RKO (cell line): ENCODE measurements around the gene KLC4.

Experiments
- DNase-seq: peaks from one replicate; pipeline ENCODE4 v3.0.0-alpha.2; 2016; ENCODE audit warnings: low spot score

The KLC4 gene

GRCh38 chr6:43059168-43060033 is at the start of gene KLC4, which contains the start of gene MRPL2:
Gene KLC4 (plus strand): TSS chr6:43059631. CDS start chr6:43061336, 1,705 bp downstream.
Gene MRPL2 (minus strand): TSS chr6:43059434. CDS start chr6:43059381, 53 bp downstream.
- peak; percentile 99 for DNase-seq

- DNase-seq, result no peak
Measured at GRCh38 chr6:43011207-43011606, 48.2 kb upstream of the KLC4 start.

GRCh38 chr6:43012364-43012763 is 47.1 kb upstream of the KLC4 start:
- DNase-seq, result no peak

- DNase-seq, result peak; percentile 67
Measured at GRCh38 chr6:43013097-43013842, 46.2 kb upstream of the KLC4 start.

- peak; percentile 100 for DNase-seq
Measured at GRCh38 chr6:43013843-43014433, 45.5 kb upstream of the KLC4 start, which contains the start of the genes KLHDC3 and MEA1. Gene KLHDC3 (plus strand): TSS chr6:43014249. CDS start chr6:43017193, 2,944 bp downstream. Gene MEA1 (minus strand): TSS chr6:43013946. CDS start chr6:43013813, 133 bp downstream.

- peak; percentile 39 for DNase-seq
Measured at GRCh38 chr6:43014434-43014909, 45.0 kb upstream of the KLC4 start.

- no peak for DNase-seq
Measured at GRCh38 chr6:43016176-43016942, 43.1 kb upstream of the KLC4 start.

- no peak for DNase-seq
Measured at GRCh38 chr6:43016943-43017334, 42.5 kb upstream of the KLC4 start.

- no peak for DNase-seq
Measured at GRCh38 chr6:43019152-43019551, 40.3 kb upstream of the KLC4 start.

- DNase-seq, result no peak
Measured at GRCh38 chr6:43020052-43020705, 39.3 kb upstream of the KLC4 start.

- DNase-seq, result peak; percentile 57
Measured at GRCh38 chr6:43020847-43021246, 38.6 kb upstream of the KLC4 start.

GRCh38 chr6:43021270-43022047 is 38.0 kb upstream of the KLC4 start, which contains the start of gene RRP36:
Gene RRP36 (plus strand): TSS chr6:43021623. CDS start chr6:43021655, 32 bp downstream.
- DNase-seq, result peak; percentile 86

GRCh38 chr6:43024436-43024835 is 35.0 kb upstream of the KLC4 start:
- DNase-seq, result no peak

GRCh38 chr6:43026365-43026764 is 33.1 kb upstream of the KLC4 start:
- DNase-seq, result no peak

- no peak for DNase-seq
Measured at GRCh38 chr6:43029120-43029519, 30.3 kb upstream of the KLC4 start.

GRCh38 chr6:43032326-43032725 is 27.1 kb upstream of the KLC4 start:
- no peak for DNase-seq

GRCh38 chr6:43033496-43034189 is 25.8 kb upstream of the KLC4 start:
- no peak for DNase-seq

GRCh38 chr6:43034190-43034525 is 25.3 kb upstream of the KLC4 start:
- no peak for DNase-seq

- no peak for DNase-seq
Measured at GRCh38 chr6:43035495-43036194, 23.8 kb upstream of the KLC4 start.
